Measurements from ENCODE around the gene KLHL1.

Gene KLHL1

DNA sequence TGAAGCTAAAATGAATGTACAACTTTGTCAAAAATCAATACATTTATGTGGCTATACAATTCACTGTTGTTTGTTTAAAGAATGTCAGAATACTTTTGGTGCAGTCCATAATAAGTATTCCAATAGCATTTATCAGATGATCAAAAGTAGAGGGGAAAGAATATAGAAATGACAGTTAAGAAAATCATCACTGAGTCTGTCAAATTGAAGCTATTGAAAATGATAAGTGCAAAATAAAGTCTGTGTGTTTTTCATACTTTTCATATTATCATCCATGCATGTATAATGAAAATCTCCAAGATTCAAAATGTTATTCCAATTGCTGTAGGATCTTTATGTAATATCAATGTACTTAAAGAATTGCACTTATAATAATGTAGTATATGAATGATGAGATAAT is 93.9 kb downstream of the KLHL1 start:
- TF ChIP-seq, protein P1, sequence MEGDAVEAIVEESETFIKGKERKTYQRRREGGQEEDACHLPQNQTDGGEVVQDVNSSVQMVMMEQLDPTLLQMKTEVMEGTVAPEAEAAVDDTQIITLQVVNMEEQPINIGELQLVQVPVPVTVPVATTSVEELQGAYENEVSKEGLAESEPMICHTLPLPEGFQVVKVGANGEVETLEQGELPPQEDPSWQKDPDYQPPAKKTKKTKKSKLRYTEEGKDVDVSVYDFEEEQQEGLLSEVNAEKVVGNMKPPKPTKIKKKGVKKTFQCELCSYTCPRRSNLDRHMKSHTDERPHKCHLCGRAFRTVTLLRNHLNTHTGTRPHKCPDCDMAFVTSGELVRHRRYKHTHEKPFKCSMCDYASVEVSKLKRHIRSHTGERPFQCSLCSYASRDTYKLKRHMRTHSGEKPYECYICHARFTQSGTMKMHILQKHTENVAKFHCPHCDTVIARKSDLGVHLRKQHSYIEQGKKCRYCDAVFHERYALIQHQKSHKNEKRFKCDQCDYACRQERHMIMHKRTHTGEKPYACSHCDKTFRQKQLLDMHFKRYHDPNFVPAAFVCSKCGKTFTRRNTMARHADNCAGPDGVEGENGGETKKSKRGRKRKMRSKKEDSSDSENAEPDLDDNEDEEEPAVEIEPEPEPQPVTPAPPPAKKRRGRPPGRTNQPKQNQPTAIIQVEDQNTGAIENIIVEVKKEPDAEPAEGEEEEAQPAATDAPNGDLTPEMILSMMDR (conservative IDR thresholded peaks at IDR 0.05; ENCODE audit: low read length) = no peak
- TF ChIP-seq EZH2phosphoT487 (IDR thresholded peaks at IDR 0.05; ENCODE audit: borderline replicate concordance) = no peak
- H3K79me2 ChIP-seq (ENCODE audit: insufficient read depth, low read length) = no peaks in the 10 kb centered on the region

DNA sequence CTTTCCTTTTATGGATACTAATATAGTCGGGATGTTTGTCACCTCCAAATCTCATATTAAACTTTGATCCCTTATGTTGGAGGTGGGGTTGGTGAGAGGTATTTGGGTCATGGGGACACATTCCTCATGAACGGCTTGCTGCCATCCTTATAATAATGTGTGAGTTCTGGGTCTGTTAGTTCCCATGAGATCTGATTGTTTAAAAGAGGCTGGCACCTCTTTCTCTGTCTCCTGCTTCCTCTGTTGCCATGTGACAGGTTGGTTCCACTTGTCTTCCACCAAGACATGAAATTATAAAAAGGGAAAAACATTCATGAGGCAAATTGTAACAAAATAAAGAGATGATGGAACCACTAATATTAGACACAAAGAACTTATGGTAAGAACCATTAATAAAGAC is 108.4 kb downstream of the KLHL1 start:
- no peaks in the 10 kb centered on the region for H4K20me1 ChIP-seq (ENCODE audit: insufficient read depth, low read length, poor library complexity, severe bottlenecking)
- 0 out of 2 replicates have a peak overlapping the region, but pooled peaks have one; percentile 29 for H2AFZ ChIP-seq (ENCODE audit: low read length)
- H3K9ac ChIP-seq (ENCODE audit: low read depth, low read length, poor library complexity, severe bottlenecking) = no peak overlapping the region
- H3K36me3 ChIP-seq (ENCODE audit: insufficient read depth, low read length) = no peaks in the 10 kb centered on the region
- no peaks in the 10 kb centered on the region for H3K27me3 ChIP-seq (ENCODE audit: insufficient read depth, low read length, poor library complexity, severe bottlenecking)
- no peaks in the 10 kb centered on the region for H3K4me1 ChIP-seq (ENCODE audit: insufficient read depth, low read length, poor library complexity, severe bottlenecking)
- no peak overlapping the region for H3K4me2 ChIP-seq (ENCODE audit: low read depth, low read length, poor library complexity, severe bottlenecking)
- no peak for TF ChIP-seq EZH2phosphoT487 (IDR thresholded peaks at IDR 0.05; ENCODE audit: borderline replicate concordance)
- TF ChIP-seq, protein P1 (conservative IDR thresholded peaks at IDR 0.05; ENCODE audit: low read length) = no peak
- H3K79me2 ChIP-seq (ENCODE audit: insufficient read depth, low read length) = no peaks in the 10 kb centered on the region
- peak overlapping the region; percentile 24 for H3K4me3 ChIP-seq (ENCODE audit: low read length, poor library complexity, severe bottlenecking)
- no peaks in the 10 kb centered on the region for H3K9me3 ChIP-seq (ENCODE audit: insufficient read depth, low read depth, low read length)
- no peaks in the 10 kb centered on the region for H3K9me2 ChIP-seq (replicated peaks; ENCODE audit: low read depth, low read length)
- no peaks in the 10 kb centered on the region for H3F3A ChIP-seq (ENCODE audit: low read depth)

More for the DNA sequence above, 93.9 kb downstream of the KLHL1 start:
- peaks cover 4% of the 10 kb centered on the region; the same call in 1 of the 2 replicates for H3K9me3 ChIP-seq (ENCODE audit: insufficient read depth, low read depth, low read length)
- no peaks in the 10 kb centered on the region for H3K36me3 ChIP-seq (ENCODE audit: insufficient read depth, low read length)
- no peaks in the 10 kb centered on the region for H3K27me3 ChIP-seq (ENCODE audit: insufficient read depth, low read length, poor library complexity, severe bottlenecking)
- H3K9me2 ChIP-seq (replicated peaks; ENCODE audit: low read depth, low read length) = no peaks in the 10 kb centered on the region
- no peak overlapping the region for H2AFZ ChIP-seq (ENCODE audit: low read length)
- no peak overlapping the region for H3K4me3 ChIP-seq (ENCODE audit: low read length, poor library complexity, severe bottlenecking)
- no peaks in the 10 kb centered on the region for H4K20me1 ChIP-seq (ENCODE audit: insufficient read depth, low read length, poor library complexity, severe bottlenecking)
- no peaks in the 10 kb centered on the region for H3K4me1 ChIP-seq (ENCODE audit: insufficient read depth, low read length, poor library complexity, severe bottlenecking)
- H3K4me2 ChIP-seq (ENCODE audit: low read depth, low read length, poor library complexity, severe bottlenecking) = no peak overlapping the region
- H3K9ac ChIP-seq (ENCODE audit: low read depth, low read length, poor library complexity, severe bottlenecking) = no peak overlapping the region
- H3F3A ChIP-seq (ENCODE audit: low read depth) = no peaks in the 10 kb centered on the region

DNA sequence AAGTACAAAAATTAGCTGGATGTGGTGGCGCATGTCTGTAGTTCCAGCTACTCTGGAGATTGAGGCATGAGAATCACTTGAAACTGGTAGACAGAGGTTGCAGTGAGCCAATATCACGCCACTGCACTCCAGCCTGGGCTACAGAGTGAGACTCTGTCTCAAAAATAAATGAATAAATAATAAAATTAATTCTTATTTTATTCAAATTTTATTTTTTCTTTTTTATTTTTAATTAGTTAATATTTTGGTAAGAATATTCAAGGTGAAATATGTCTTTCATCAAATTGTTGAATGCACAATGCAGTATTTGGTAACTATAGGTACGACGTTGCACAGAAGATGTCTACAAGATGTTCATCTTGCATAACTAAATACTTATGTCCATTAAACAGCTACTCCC is 111.2 kb downstream of the KLHL1 start:
- H3F3A ChIP-seq (ENCODE audit: low read depth) = no peaks in the 10 kb centered on the region

More for the DNA sequence above, 111.2 kb downstream of the KLHL1 start:
- no peaks in the 10 kb centered on the region for H4K20me1 ChIP-seq (ENCODE audit: insufficient read depth, low read length, poor library complexity, severe bottlenecking)
- no peaks in the 10 kb centered on the region for H3K9me3 ChIP-seq (ENCODE audit: insufficient read depth, low read depth, low read length)
- H2AFZ ChIP-seq (ENCODE audit: low read length) = no peak overlapping the region
- H3K4me3 ChIP-seq (ENCODE audit: low read length, poor library complexity, severe bottlenecking) = no peak overlapping the region
- H3K36me3 ChIP-seq (ENCODE audit: insufficient read depth, low read length) = no peaks in the 10 kb centered on the region
- H3K4me1 ChIP-seq (ENCODE audit: insufficient read depth, low read length, poor library complexity, severe bottlenecking) = no peaks in the 10 kb centered on the region
- no peak overlapping the region for H3K9ac ChIP-seq (ENCODE audit: low read depth, low read length, poor library complexity, severe bottlenecking)
- TF ChIP-seq EZH2phosphoT487 (IDR thresholded peaks at IDR 0.05; ENCODE audit: borderline replicate concordance) = no peak
- TF ChIP-seq, protein P1 (conservative IDR thresholded peaks at IDR 0.05; ENCODE audit: low read length) = no peak
- H3K9me2 ChIP-seq (replicated peaks; ENCODE audit: low read depth, low read length) = no peaks in the 10 kb centered on the region
- no peaks in the 10 kb centered on the region for H3K79me2 ChIP-seq (ENCODE audit: insufficient read depth, low read length)
- H3K4me2 ChIP-seq (ENCODE audit: low read depth, low read length, poor library complexity, severe bottlenecking) = no peak overlapping the region
- no peaks in the 10 kb centered on the region for H3K27me3 ChIP-seq (ENCODE audit: insufficient read depth, low read length, poor library complexity, severe bottlenecking)

Measured in Loucy (cell line).